Parathyroid adenoma (tissue), 2 donors: ENCODE data around the gene UGT1A7.

Experiments used
- H2AFZ ChIP-seq: fragments of 300-600 bp; sonication (generic); one replicate; pipeline ENCODE4 v1.7.0; 2017; ENCODE audit warnings: antibody characterized with exemption, mild to moderate bottlenecking
- H3K27ac ChIP-seq: fragments of 300-600 bp; sonication (generic); one replicate; pipeline ENCODE4 v1.7.0; 2017
- H3K27me3 ChIP-seq: fragments of 300-600 bp; sonication (generic); one replicate; pipeline ENCODE4 v1.7.0; 2017; ENCODE audit warnings: low read length; ENCODE audit not compliant: control insufficient read depth, insufficient read depth
- H3K36me3 ChIP-seq: fragments of 300-600 bp; sonication (generic); one replicate; pipeline ENCODE4 v1.7.0; 2017; ENCODE audit warnings: low read length; ENCODE audit not compliant: control insufficient read depth, insufficient read depth
- H3K4me1 ChIP-seq: fragments of 300-600 bp; sonication (generic); one replicate; pipeline ENCODE4 v1.7.0; 2017; ENCODE audit warnings: control low read depth
- H3K4me2 ChIP-seq: fragments of 300-600 bp; sonication (generic); one replicate; pipeline ENCODE4 v1.7.0; 2017; ENCODE audit warnings: low read length
- H3K4me3 ChIP-seq: fragments of 300-600 bp; sonication (generic); one replicate; pipeline ENCODE4 v1.7.0; 2017; ENCODE audit warnings: low read depth, low read length
- H3K79me2 ChIP-seq: fragments of 300-600 bp; sonication (generic); one replicate; pipeline ENCODE4 v1.7.0; 2017; ENCODE audit warnings: control low read depth
- H3K9ac ChIP-seq: fragments of 300-600 bp; sonication (generic); one replicate; pipeline ENCODE4 v1.7.0; 2017; ENCODE audit warnings: mild to moderate bottlenecking
- H3K9me3 ChIP-seq: fragments of 300-600 bp; sonication (generic); one replicate; pipeline ENCODE4 v1.7.0; 2017; ENCODE audit warnings: low read length; ENCODE audit not compliant: control insufficient read depth
- CTCF ChIP-seq: fragments of 300-600 bp; sonication (generic); IDR thresholded peaks from one replicate; pipeline ENCODE4 v1.7.0; 2017; ENCODE audit warnings: antibody characterized with exemption, mild to moderate bottlenecking
- donor health status: primary hyperparathyroidism.

The UGT1A7 gene

GRCh38 chr2:233712611-233713261 is 31.0 kb downstream of the UGT1A7 start, which contains the start of gene UGT1A5:
UGT1A5 (plus strand) TSS chr2:233712907; CDS start chr2:233712992, 85 bp downstream.
- H3K4me3 ChIP-seq = no peak within 1 kb of the TSS

GRCh38 chr2:233713262-233713615 is 31.5 kb downstream of the UGT1A7 start:
- no peaks in the 10 kb centered on the region for H3K9me3 ChIP-seq

More at GRCh38 chr2:233712611-233713261, 31.0 kb downstream of the UGT1A7 start, which contains the start of gene UGT1A5:
- Histone ChIP-seq H3K27me3 (no peaks in the 10 kb centered on the region), H3K9ac (no peak within 1 kb of the TSS), H3K36me3 (no peaks in the 10 kb centered on the region), H3K9me3 (no peaks in the 10 kb centered on the region), H2AFZ (no peak within 1 kb of the TSS), H3K4me2 (no peak within 1 kb of the TSS), H3K4me1 (no peaks in the 10 kb centered on the region), H3K79me2 (no peaks in the 10 kb centered on the region), H3K27ac (no peak within 1 kb of the TSS)
- TF ChIP-seq CTCF = no peak

GRCh38 chr2:233714121-233714520 is 32.4 kb downstream of the UGT1A7 start:
- Histone ChIP-seq H3K9me3 (no peaks in the 10 kb centered on the region), H3K4me1 (no peaks in the 10 kb centered on the region), H3K36me3 (no peaks in the 10 kb centered on the region)

More at GRCh38 chr2:233713262-233713615, 31.5 kb downstream of the UGT1A7 start:
- Histone ChIP-seq H3K79me2 (no peaks in the 10 kb centered on the region), H3K36me3 (no peaks in the 10 kb centered on the region), H3K4me1 (no peaks in the 10 kb centered on the region), H3K27ac (no peak overlapping the region), H3K4me3 (no peak overlapping the region), H2AFZ (no peak overlapping the region), H3K4me2 (no peak overlapping the region), H3K27me3 (no peaks in the 10 kb centered on the region), H3K9ac (no peak overlapping the region)
- TF ChIP-seq CTCF = no peak

GRCh38 chr2:233718552-233718951 is 36.9 kb downstream of the UGT1A7 start, which contains the start of gene UGT1A4:
UGT1A4 (plus strand) TSS chr2:233718736; CDS start chr2:233718821, 85 bp downstream.
- Histone ChIP-seq H3K4me1 (no peaks in the 10 kb centered on the region), H3K36me3 (no peaks in the 10 kb centered on the region), H2AFZ (no peak within 1 kb of the TSS), H3K27ac (no peak within 1 kb of the TSS), H3K27me3 (no peaks in the 10 kb centered on the region), H3K9me3 (no peaks in the 10 kb centered on the region), H3K4me3 (no peak within 1 kb of the TSS), H3K4me2 (no peak within 1 kb of the TSS), H3K79me2 (no peaks in the 10 kb centered on the region), H3K9ac (no peak within 1 kb of the TSS)
- TF ChIP-seq CTCF = no peak

More at GRCh38 chr2:233714121-233714520, 32.4 kb downstream of the UGT1A7 start:
- no peaks in the 10 kb centered on the region for H3K79me2 ChIP-seq
- no peak overlapping the region for H2AFZ ChIP-seq
- H3K27me3 ChIP-seq = no peaks in the 10 kb centered on the region
- no peak overlapping the region for H3K4me3 ChIP-seq
- TF ChIP-seq CTCF = no peak
- H3K4me2 ChIP-seq = no peak overlapping the region
- H3K9ac ChIP-seq = no peak overlapping the region
- no peak overlapping the region for H3K27ac ChIP-seq
